WTC11 (cell line): Measurements from ENCODE around the gene OR2B3.
"Not testable (repeated sequence)": the region's sequence is repeated elsewhere in the genome, so short reads cannot be mapped to it uniquely, and the experiment has no call there.

ENCODE experiments used
- NFATC4 ChIP-seq: fragments of 250-450 bp; sonication (Bioruptor Pico); IDR thresholded peaks from 2 replicates; pipeline ENCODE4 v1.9.0; 2021; ENCODE audit warnings: mild to moderate bottlenecking
- RORB ChIP-seq: fragments of 250-450 bp; sonication (Bioruptor Pico); IDR thresholded peaks from 2 replicates; pipeline ENCODE4 v1.9.0; 2021; ENCODE audit warnings: mild to moderate bottlenecking
- ZNF317 ChIP-seq: sonication (generic); formaldehyde crosslinking; IDR thresholded peaks from 2 replicates; pipeline ENCODE4 v1.8.1; 2023; ENCODE audit warnings: low read depth, mild to moderate bottlenecking, moderate library complexity, missing genetic modification reagents, borderline replicate concordance
- TF ChIP-seq, protein P1 (sequence below): fragments of 200-600 bp; IDR thresholded peaks from 2 replicates; pipeline ENCODE4 v1.8.0; 2022; ENCODE audit warnings: antibody characterized with exemption

DNA sequence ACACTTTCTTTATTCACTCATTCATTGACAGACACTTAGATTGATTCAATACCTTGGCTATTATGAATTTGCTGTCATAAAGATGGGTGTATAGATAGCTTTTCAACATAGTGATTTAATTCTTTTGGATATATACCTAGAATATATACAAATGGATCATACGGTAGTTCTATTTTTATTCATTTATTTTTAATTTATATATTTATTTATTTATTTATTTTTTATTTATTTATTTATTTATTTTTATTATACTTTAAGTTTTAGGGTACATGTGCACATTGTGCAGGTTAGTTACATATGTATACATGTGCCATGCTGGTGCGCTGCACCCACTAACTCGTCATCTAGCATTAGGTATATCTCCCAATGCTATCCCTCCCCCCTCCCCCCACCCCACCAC, 27.9 kb upstream of the OR2B3 start:
- TF ChIP-seq RORB; ZNF317 (CRISPR knock-in tag); NFATC4 (CRISPR knock-in tag): not testable (repeated sequence)
- TF ChIP-seq, protein P1, sequence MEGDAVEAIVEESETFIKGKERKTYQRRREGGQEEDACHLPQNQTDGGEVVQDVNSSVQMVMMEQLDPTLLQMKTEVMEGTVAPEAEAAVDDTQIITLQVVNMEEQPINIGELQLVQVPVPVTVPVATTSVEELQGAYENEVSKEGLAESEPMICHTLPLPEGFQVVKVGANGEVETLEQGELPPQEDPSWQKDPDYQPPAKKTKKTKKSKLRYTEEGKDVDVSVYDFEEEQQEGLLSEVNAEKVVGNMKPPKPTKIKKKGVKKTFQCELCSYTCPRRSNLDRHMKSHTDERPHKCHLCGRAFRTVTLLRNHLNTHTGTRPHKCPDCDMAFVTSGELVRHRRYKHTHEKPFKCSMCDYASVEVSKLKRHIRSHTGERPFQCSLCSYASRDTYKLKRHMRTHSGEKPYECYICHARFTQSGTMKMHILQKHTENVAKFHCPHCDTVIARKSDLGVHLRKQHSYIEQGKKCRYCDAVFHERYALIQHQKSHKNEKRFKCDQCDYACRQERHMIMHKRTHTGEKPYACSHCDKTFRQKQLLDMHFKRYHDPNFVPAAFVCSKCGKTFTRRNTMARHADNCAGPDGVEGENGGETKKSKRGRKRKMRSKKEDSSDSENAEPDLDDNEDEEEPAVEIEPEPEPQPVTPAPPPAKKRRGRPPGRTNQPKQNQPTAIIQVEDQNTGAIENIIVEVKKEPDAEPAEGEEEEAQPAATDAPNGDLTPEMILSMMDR: not testable (repeated sequence)
